Astrocyte (in vitro differentiated cells and primary cell): ENCODE results near the gene LMOD1. TPM values are rescaled to one million over a fixed set of nuclear protein-coding genes. Genes with fewer than 3 reads are reported as not detected.
"Not testable (repeated sequence)": the region's sequence is repeated elsewhere in the genome, so short reads cannot be mapped to it uniquely, and the experiment has no call there.

Source experiments
- DNase-seq: peaks from one replicate; pipeline ENCODE4 v3.0.0-alpha.2; 2010; ENCODE audit warnings: low read depth
- FAIRE-seq: peaks from 2 replicates; lab custom pipeline; 2011; peaks lifted over from hg19 to GRCh38; lab: Jason Lieb, UNC
- H2AFZ ChIP-seq: 2 replicates; pipeline ENCODE4 v1.6.0; 2012; ENCODE audit warnings: low read depth, low read length, inconsistent platforms
- H3K27ac ChIP-seq: 2 replicates; pipeline ENCODE4 v1.5.1; 2011; ENCODE audit warnings: low read depth, low read length, inconsistent platforms
- H3K27me3 ChIP-seq: 2 replicates; pipeline ENCODE4 v1.6.0; 2011; ENCODE audit warnings: low read length, inconsistent platforms; ENCODE audit not compliant: insufficient read depth
- H3K36me3 ChIP-seq: 2 replicates; pipeline ENCODE4 v1.5.1; 2011; ENCODE audit warnings: low read length, inconsistent platforms; ENCODE audit not compliant: insufficient read depth
- H3K4me1 ChIP-seq: 2 replicates; pipeline ENCODE4 v1.5.1; 2011; ENCODE audit warnings: low read length, inconsistent platforms; ENCODE audit not compliant: insufficient read depth
- H3K4me2 ChIP-seq: 2 replicates; pipeline ENCODE4 v1.6.0; 2012; ENCODE audit warnings: low read length, inconsistent platforms
- H3K4me3 ChIP-seq: 2 replicates; pipeline ENCODE4 v1.5.1; 2011; ENCODE audit warnings: low read depth, mild to moderate bottlenecking, low read length, inconsistent platforms; ENCODE audit not compliant: insufficient read depth
- H3K79me2 ChIP-seq: 2 replicates; pipeline ENCODE4 v1.6.0; 2012; ENCODE audit warnings: mild to moderate bottlenecking, low read length, inconsistent platforms; ENCODE audit not compliant: insufficient read depth
- H3K9ac ChIP-seq: 2 replicates; pipeline ENCODE4 v1.6.0; 2012; ENCODE audit warnings: mild to moderate bottlenecking, low read length, inconsistent platforms
- H3K9me3 ChIP-seq: 2 replicates; pipeline ENCODE4 v1.5.1; 2012; ENCODE audit warnings: low read depth, mild to moderate bottlenecking, low read length, inconsistent platforms; ENCODE audit not compliant: insufficient read depth
- H4K20me1 ChIP-seq: 2 replicates; pipeline ENCODE4 v1.6.0; 2012; ENCODE audit warnings: low read length, inconsistent platforms; ENCODE audit not compliant: insufficient read depth
- H3K27ac Mint-ChIP-seq: one replicate; pipeline ENCODE4 v1.8.0; 2021; ENCODE audit warnings: mild to moderate bottlenecking, mixed read lengths; ENCODE audit not compliant: unreplicated experiment
- H3K27me3 Mint-ChIP-seq: one replicate; pipeline ENCODE4 v1.8.0; 2021; ENCODE audit warnings: low read depth, mixed read lengths; ENCODE audit not compliant: unreplicated experiment
- H3K36me3 Mint-ChIP-seq: one replicate; pipeline ENCODE4 v1.8.0; 2021; ENCODE audit warnings: low read depth, mixed read lengths; ENCODE audit not compliant: unreplicated experiment
- H3K4me1 Mint-ChIP-seq: one replicate; pipeline ENCODE4 v1.8.0; 2021; ENCODE audit warnings: low read depth, mixed read lengths; ENCODE audit not compliant: unreplicated experiment
- H3K4me3 Mint-ChIP-seq: one replicate; pipeline ENCODE4 v1.8.0; 2021; ENCODE audit warnings: mild to moderate bottlenecking, moderate library complexity, mixed read lengths; ENCODE audit not compliant: unreplicated experiment
- H3K9me3 Mint-ChIP-seq: one replicate; pipeline ENCODE4 v1.8.0; 2021; ENCODE audit warnings: mild to moderate bottlenecking, mixed read lengths; ENCODE audit not compliant: unreplicated experiment
- CTCF ChIP-seq: IDR thresholded peaks from 2 replicates; pipeline ENCODE4 v1.5.1; 2011; ENCODE audit warnings: low read depth, mild to moderate bottlenecking, inconsistent platforms, low read length, moderate library complexity; ENCODE audit not compliant: insufficient read depth
- EZH2 ChIP-seq: IDR thresholded peaks from 2 replicates; pipeline ENCODE4 v1.6.1; 2012; ENCODE audit warnings: mild to moderate bottlenecking, low read length, inconsistent platforms; ENCODE audit not compliant: insufficient read depth
- total RNA-seq: library from RNA; stranded (reverse); gene quantifications from 2 replicates; pipeline ENCODE4 v1.2.1, GENCODE V29; 2021

The LMOD1 gene
- total RNA-seq, 1 donor from 2014 or later: 13.2 TPM

- no peak for FAIRE-seq
Measured at GRCh38 chr1:201968202-201968925, 22.0 kb upstream of the LMOD1 start.

GRCh38 chr1:201966171-201966570 lies 19.8 kb upstream of the LMOD1 start:
- Histone ChIP-seq H3K79me2 (peaks cover 41% of the 10 kb centered on the region), H3K4me3 (no peak overlapping the region), H3K4me2 (no peak overlapping the region), H2AFZ (no peak overlapping the region), H3K9me3 (no peaks in the 10 kb centered on the region), H3K36me3 (peaks cover 72% of the 10 kb centered on the region), H3K27me3 (no peaks in the 10 kb centered on the region), H3K9ac (no peak overlapping the region), H3K27ac (no peak overlapping the region), H4K20me1 (peaks cover 65% of the 10 kb centered on the region), H3K4me1 (peaks cover 8% of the 10 kb centered on the region)
- FAIRE-seq: no peak
- no peaks in the 10 kb centered on the region for H3K27me3 Mint-ChIP-seq
- H3K36me3 Mint-ChIP-seq: peaks cover 4% of the 10 kb centered on the region
- peaks cover 10% of the 10 kb centered on the region for H3K4me1 Mint-ChIP-seq
- H3K9me3 Mint-ChIP-seq: no peaks in the 10 kb centered on the region
- no peak overlapping the region for H3K4me3 Mint-ChIP-seq
- TF ChIP-seq EZH2 (no peak), CTCF (no peak)
- no peak for DNase-seq
- H3K27ac Mint-ChIP-seq: no peak overlapping the region

More at GRCh38 chr1:201968202-201968925, 22.0 kb upstream of the LMOD1 start:
- no peak overlapping the region for H3K27ac ChIP-seq
- H3K4me3 ChIP-seq: no peak overlapping the region
- no peak overlapping the region for H3K9ac ChIP-seq
- H3K27ac Mint-ChIP-seq: no peak overlapping the region
- H4K20me1 ChIP-seq: peaks cover 53% of the 10 kb centered on the region
- peaks cover 2% of the 10 kb centered on the region for H3K36me3 Mint-ChIP-seq
- H3K4me2 ChIP-seq: no peak overlapping the region
- no peak overlapping the region for H3K4me3 Mint-ChIP-seq
- peaks cover 26% of the 10 kb centered on the region for H3K79me2 ChIP-seq
- H3K27me3 Mint-ChIP-seq: no peaks in the 10 kb centered on the region
- no peaks in the 10 kb centered on the region for H3K9me3 Mint-ChIP-seq
- H3K36me3 ChIP-seq: peaks cover 52% of the 10 kb centered on the region
- peaks cover 8% of the 10 kb centered on the region for H3K4me1 ChIP-seq
- no peak for TF ChIP-seq CTCF
- no peak for TF ChIP-seq EZH2
- peaks cover 10% of the 10 kb centered on the region for H3K4me1 Mint-ChIP-seq
- no peaks in the 10 kb centered on the region for H3K27me3 ChIP-seq
- no peak overlapping the region for H2AFZ ChIP-seq
- no peaks in the 10 kb centered on the region for H3K9me3 ChIP-seq
- no peak for DNase-seq

GRCh38 chr1:201964261-201964660 lies 17.9 kb upstream of the LMOD1 start:
- no peak overlapping the region for H3K27ac ChIP-seq
- H3K9me3 ChIP-seq: no peaks in the 10 kb centered on the region
- no peak overlapping the region for H3K9ac ChIP-seq
- no peaks in the 10 kb centered on the region for H3K27me3 Mint-ChIP-seq
- peaks cover 67% of the 10 kb centered on the region for H4K20me1 ChIP-seq
- H3K9me3 Mint-ChIP-seq: no peaks in the 10 kb centered on the region
- peaks cover 54% of the 10 kb centered on the region for H3K79me2 ChIP-seq
- no peak overlapping the region for H3K4me3 Mint-ChIP-seq
- peaks cover 7% of the 10 kb centered on the region for H3K4me1 Mint-ChIP-seq
- H3K27me3 ChIP-seq: no peaks in the 10 kb centered on the region
- FAIRE-seq: no peak
- peaks cover 4% of the 10 kb centered on the region for H3K4me1 ChIP-seq
- no peak overlapping the region for H3K4me2 ChIP-seq
- H3K36me3 Mint-ChIP-seq: peaks cover 4% of the 10 kb centered on the region
- TF ChIP-seq EZH2 (no peak), CTCF (no peak)
- DNase-seq: peak; percentile 57
- no peak overlapping the region for H3K4me3 ChIP-seq
- no peak overlapping the region for H3K27ac Mint-ChIP-seq
- no peak overlapping the region for H2AFZ ChIP-seq
- peaks cover 63% of the 10 kb centered on the region for H3K36me3 ChIP-seq

GRCh38 chr1:201962382-201962781 lies 16.0 kb upstream of the LMOD1 start:
- FAIRE-seq, H3K27ac ChIP-seq, H3K9me3 Mint-ChIP-seq, H3K4me2 ChIP-seq, H3K4me3 Mint-ChIP-seq, H3K36me3 Mint-ChIP-seq, DNase-seq, H3K27me3 Mint-ChIP-seq, H3K4me3 ChIP-seq, H3K27me3 ChIP-seq, H3K9me3 ChIP-seq, H3K4me1 Mint-ChIP-seq, H2AFZ ChIP-seq, H3K27ac Mint-ChIP-seq, H3K9ac ChIP-seq, H3K4me1 ChIP-seq: not testable (repeated sequence)
- Histone ChIP-seq H3K79me2 (peaks cover 71% of the 10 kb centered on the region), H4K20me1 (peaks cover 64% of the 10 kb centered on the region), H3K36me3 (peaks cover 62% of the 10 kb centered on the region)
